IPS-15b (cell line): ENCODE data around the gene BCOR.

Experiments used
- H3K27me3 ChIP-seq: one replicate; pipeline ENCODE4 v1.6.1; 2013; ENCODE audit warnings: low read length; ENCODE audit not compliant: control insufficient read depth, insufficient read depth
- H3K36me3 ChIP-seq: one replicate; pipeline ENCODE4 v1.6.1; 2013; ENCODE audit warnings: low read length; ENCODE audit not compliant: control insufficient read depth, insufficient read depth
- H3K4me1 ChIP-seq: one replicate; pipeline ENCODE4 v1.6.1; 2013; ENCODE audit warnings: mild to moderate bottlenecking, low read length; ENCODE audit not compliant: control insufficient read depth, insufficient read depth
- H3K4me3 ChIP-seq: one replicate; pipeline ENCODE4 v1.5.1; 2013; ENCODE audit warnings: low read depth, low read length
- H3K9ac ChIP-seq: one replicate; pipeline ENCODE4 v1.6.1; 2013; ENCODE audit warnings: low read depth, mild to moderate bottlenecking, low read length
- H3K9me3 ChIP-seq: one replicate; pipeline ENCODE4 v1.6.1; 2013; ENCODE audit warnings: mild to moderate bottlenecking, low read length; ENCODE audit not compliant: control insufficient read depth, insufficient read depth

The BCOR gene

GRCh38 chrX:40064055-40064597, 33.6 kb downstream of the BCOR start:
- no peaks in the 10 kb centered on the region for H3K27me3 ChIP-seq
- peaks cover 55% of the 10 kb centered on the region for H3K36me3 ChIP-seq
- H3K9me3 ChIP-seq = no peaks in the 10 kb centered on the region
- H3K4me1 ChIP-seq = peaks cover 11% of the 10 kb centered on the region
- no peak overlapping the region for H3K4me3 ChIP-seq
- H3K9ac ChIP-seq = no peak overlapping the region

DNA sequence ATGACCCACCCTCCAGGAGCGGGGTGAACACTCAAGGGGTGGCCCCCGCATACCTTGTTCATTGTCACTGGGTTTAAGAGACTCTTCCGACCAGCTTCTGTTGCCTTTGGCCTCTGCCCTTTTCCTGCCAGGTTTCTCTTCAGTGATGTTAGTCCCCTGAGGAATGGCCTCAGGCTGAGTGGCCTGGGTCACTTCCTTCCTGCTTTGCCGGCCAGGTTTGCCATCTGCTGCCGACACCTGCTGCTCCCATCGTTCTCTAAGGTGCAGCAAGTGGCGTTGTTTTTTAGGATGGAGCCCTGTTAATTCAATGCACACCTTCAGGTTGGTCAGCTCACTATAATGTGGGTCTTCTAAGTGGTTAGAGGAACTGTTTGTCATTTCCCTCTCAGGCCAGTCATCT, 34.2 kb downstream of the BCOR start:
- no peaks in the 10 kb centered on the region for H3K9me3 ChIP-seq
- H3K36me3 ChIP-seq = peaks cover 55% of the 10 kb centered on the region
- no peak overlapping the region for H3K9ac ChIP-seq

DNA sequence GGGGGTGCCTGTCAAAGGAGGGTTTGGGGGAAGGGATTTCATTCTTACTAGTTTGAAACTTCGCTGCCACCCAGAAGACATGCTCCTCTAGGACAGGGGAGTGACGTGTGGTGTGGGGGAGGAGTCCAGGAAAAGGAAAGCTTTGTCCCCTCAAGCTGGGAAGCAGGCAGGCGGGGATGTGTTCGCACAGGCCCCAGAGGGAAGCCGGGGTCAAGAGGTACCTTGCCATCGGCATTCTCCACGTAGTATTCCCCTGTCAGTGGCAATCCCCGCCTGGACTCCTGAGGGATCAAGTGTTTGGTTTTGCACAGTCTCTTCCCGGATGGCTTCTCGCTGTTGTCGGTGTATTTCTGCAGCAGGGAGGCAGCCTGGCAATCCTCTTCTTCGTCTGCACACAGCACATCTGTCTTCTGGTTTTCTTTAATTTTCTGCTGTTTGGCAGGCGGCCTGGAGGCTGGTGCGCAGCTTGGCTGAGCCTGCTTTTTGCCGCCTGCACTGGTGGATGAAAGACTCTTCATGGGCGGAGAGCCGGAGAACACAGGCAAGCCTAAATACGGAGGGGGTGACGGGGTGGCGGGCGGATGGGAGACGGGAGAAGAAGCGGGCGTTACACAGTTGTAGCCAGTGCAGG, 35.1 kb downstream of the BCOR start:
- Histone ChIP-seq H3K9ac (no peak overlapping the region), H3K36me3 (peaks cover 49% of the 10 kb centered on the region), H3K27me3 (no peaks in the 10 kb centered on the region), H3K4me3 (no peak overlapping the region), H3K4me1 (peaks cover 11% of the 10 kb centered on the region), H3K9me3 (no peaks in the 10 kb centered on the region)

More for the DNA sequence above, 34.2 kb downstream of the BCOR start:
- H3K4me1 ChIP-seq = peaks cover 11% of the 10 kb centered on the region
- no peaks in the 10 kb centered on the region for H3K27me3 ChIP-seq
- H3K4me3 ChIP-seq = no peak overlapping the region

DNA sequence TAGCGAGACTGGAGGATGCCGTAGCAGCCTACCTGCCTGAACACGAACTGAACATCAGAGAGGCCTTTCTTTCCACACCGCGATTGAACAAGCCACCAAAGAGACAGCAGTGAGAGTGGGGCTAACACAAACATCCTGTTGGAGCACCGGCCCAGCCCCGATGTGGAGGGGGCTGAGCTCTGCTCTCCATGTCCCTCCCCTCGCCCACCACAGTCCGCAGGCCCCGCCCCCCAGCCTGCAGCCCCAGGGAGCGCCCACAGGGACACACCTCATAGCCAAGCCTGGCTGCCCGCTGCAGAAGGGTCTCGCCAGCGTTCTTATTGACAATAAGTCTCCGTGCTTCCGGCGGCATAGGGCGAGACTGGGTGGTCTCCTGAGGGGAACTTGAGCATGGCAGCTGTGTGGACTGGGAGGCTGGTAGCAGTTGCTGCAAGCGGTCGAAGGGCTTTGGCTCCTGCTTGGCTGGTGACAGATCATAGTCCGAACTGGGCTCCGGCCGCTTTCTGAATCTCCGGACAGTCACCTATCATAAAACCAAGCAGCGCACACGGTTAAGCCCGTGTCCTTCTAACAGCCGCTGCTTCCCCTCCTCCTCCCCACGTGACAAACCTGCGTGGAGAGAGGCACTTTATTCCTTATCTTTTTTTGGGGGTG, 35.8 kb downstream of the BCOR start:
- Histone ChIP-seq H3K27me3 (no peaks in the 10 kb centered on the region), H3K36me3 (peaks cover 49% of the 10 kb centered on the region), H3K9ac (no peak overlapping the region), H3K4me1 (peaks cover 11% of the 10 kb centered on the region), H3K4me3 (no peak overlapping the region), H3K9me3 (no peaks in the 10 kb centered on the region)

GRCh38 chrX:40061005-40061404, 36.8 kb downstream of the BCOR start:
- H3K9ac ChIP-seq = no peak overlapping the region
- no peak overlapping the region for H3K4me3 ChIP-seq
- H3K36me3 ChIP-seq = peaks cover 58% of the 10 kb centered on the region
- H3K4me1 ChIP-seq = peaks cover 11% of the 10 kb centered on the region
- H3K27me3 ChIP-seq = no peaks in the 10 kb centered on the region
- no peaks in the 10 kb centered on the region for H3K9me3 ChIP-seq

GRCh38 chrX:40060356-40060845, 37.4 kb downstream of the BCOR start:
- peaks cover 60% of the 10 kb centered on the region for H3K36me3 ChIP-seq

DNA sequence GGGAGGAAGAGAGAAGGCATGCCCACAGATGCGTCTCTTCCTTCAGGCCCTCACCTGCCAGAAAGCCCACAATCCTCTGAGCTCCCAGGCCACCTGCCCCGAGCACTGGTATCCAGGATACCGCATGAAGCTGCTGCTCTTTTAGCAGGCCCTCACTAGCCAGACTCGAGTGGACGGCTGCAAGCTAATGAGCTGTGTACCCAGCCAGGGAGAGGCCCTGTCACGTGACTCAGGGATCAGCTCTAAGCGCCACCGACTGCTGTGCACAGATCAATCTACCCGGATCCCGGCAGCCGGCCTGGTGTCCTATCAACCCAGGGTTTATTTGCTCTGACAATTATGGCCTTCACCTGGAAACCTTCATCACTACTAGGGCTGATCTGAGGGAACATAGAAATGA, 39.0 kb downstream of the BCOR start:
- Histone ChIP-seq H3K36me3 (peaks cover 72% of the 10 kb centered on the region), H3K27me3 (no peaks in the 10 kb centered on the region), H3K4me3 (no peak overlapping the region), H3K9ac (no peak overlapping the region), H3K9me3 (no peaks in the 10 kb centered on the region), H3K4me1 (peaks cover 3% of the 10 kb centered on the region)

More at GRCh38 chrX:40060356-40060845, 37.4 kb downstream of the BCOR start:
- H3K4me3 ChIP-seq = no peak overlapping the region
- H3K4me1 ChIP-seq = peaks cover 11% of the 10 kb centered on the region
- no peaks in the 10 kb centered on the region for H3K9me3 ChIP-seq
- H3K27me3 ChIP-seq = no peaks in the 10 kb centered on the region
- no peak overlapping the region for H3K9ac ChIP-seq

GRCh38 chrX:40057405-40057804, 40.4 kb downstream of the BCOR start:
- Histone ChIP-seq H3K9me3 (no peaks in the 10 kb centered on the region), H3K9ac (no peak overlapping the region), H3K4me3 (no peak overlapping the region), H3K4me1 (no peaks in the 10 kb centered on the region), H3K36me3 (peaks cover 74% of the 10 kb centered on the region), H3K27me3 (no peaks in the 10 kb centered on the region)

DNA sequence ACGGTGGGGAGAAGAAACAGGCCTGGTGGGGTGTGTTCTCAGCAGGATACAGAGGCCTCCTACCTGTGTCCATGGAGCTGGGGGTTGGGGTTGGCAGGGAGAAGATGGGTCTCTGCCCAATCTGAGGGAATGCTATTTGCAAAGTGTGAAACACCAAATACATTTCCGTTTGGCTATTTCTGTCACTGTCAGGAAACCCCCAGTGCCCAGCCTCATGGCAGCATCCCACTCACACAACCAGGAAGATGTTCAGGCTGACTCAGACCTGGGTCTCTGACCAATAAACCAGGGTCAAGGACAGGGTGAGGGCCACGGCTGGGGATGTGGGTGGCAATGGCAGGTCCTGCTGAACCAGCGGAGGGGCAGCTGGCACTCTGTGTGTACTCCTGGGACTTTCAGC, 41.3 kb downstream of the BCOR start:
- no peak overlapping the region for H3K4me3 ChIP-seq
- H3K36me3 ChIP-seq = peaks cover 73% of the 10 kb centered on the region
- H3K9ac ChIP-seq = no peak overlapping the region
- no peaks in the 10 kb centered on the region for H3K4me1 ChIP-seq
- no peaks in the 10 kb centered on the region for H3K27me3 ChIP-seq
- H3K9me3 ChIP-seq = no peaks in the 10 kb centered on the region

GRCh38 chrX:40055495-40055894, 42.3 kb downstream of the BCOR start:
- H3K4me1 ChIP-seq = no peaks in the 10 kb centered on the region
- no peaks in the 10 kb centered on the region for H3K27me3 ChIP-seq
- no peaks in the 10 kb centered on the region for H3K9me3 ChIP-seq
- H3K9ac ChIP-seq = no peak overlapping the region
- peaks cover 69% of the 10 kb centered on the region for H3K36me3 ChIP-seq
- no peak overlapping the region for H3K4me3 ChIP-seq

GRCh38 chrX:40054793-40055192, 43.0 kb downstream of the BCOR start:
- no peak overlapping the region for H3K9ac ChIP-seq
- no peak overlapping the region for H3K4me3 ChIP-seq
- peaks cover 70% of the 10 kb centered on the region for H3K36me3 ChIP-seq
- H3K9me3 ChIP-seq = peaks cover 3% of the 10 kb centered on the region
- H3K27me3 ChIP-seq = no peaks in the 10 kb centered on the region
- no peaks in the 10 kb centered on the region for H3K4me1 ChIP-seq

DNA sequence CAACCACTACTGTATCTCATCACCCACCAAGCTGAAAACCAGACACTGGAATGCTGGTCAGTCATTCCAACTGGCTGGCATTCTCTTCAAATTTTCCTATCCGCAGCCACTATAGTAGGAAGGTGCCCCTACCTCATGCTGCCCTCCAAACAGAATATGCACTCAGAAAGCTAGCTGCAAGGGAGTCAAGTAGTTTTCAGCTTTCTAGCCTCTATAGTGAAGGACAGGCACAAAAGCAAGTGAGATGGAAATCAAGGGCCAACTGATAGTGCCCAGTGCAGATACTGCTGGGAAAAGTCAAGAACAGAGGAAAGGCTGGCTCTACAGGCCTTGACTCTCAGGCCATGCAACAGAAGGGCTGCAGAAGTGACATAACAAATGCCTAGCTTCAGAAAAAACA, 47.2 kb downstream of the BCOR start:
- H3K9ac ChIP-seq = no peak overlapping the region
- H3K36me3 ChIP-seq = peaks cover 61% of the 10 kb centered on the region
- H3K4me3 ChIP-seq = no peak overlapping the region
- no peaks in the 10 kb centered on the region for H3K4me1 ChIP-seq
- H3K9me3 ChIP-seq = peaks cover 3% of the 10 kb centered on the region
- no peaks in the 10 kb centered on the region for H3K27me3 ChIP-seq
